ENCODE data around the gene TEX54.
"Not testable (repeated sequence)": the region's sequence is repeated elsewhere in the genome, so short reads cannot be mapped to it uniquely, and the experiment has no call there.

GRCh38 chr11:62861564-62862192 lies 29.0 kb upstream of the TEX54 start:
- not testable (repeated sequence) for TF ChIP-seq CTCF, POLR2A (IDR thresholded peaks at IDR 0.05)

All from esophagus squamous epithelium (tissue), 4 donors.